Esophagus squamous epithelium (tissue), 5 donors: ENCODE measurements around the gene ZNF451. TPM values are rescaled to one million over a fixed set of nuclear protein-coding genes. Genes with fewer than 3 reads are reported as not detected.

Experiments
- DNase-seq: peaks from one replicate; lab custom pipeline; 2025; lab: John Stamatoyannopoulos, UW
- H3K27ac ChIP-seq, 4 donors: fragments of 200-600 bp; sonication (generic); one replicate each; pipeline ENCODE4 v1.5.1; 2016 to 2019; ENCODE audit warnings: mild to moderate bottlenecking in 1 of 4
- H3K27me3 ChIP-seq, 4 donors: fragments of 200-600 bp; sonication (generic); 1 replicate in 3 of 4; 2 replicates in 1 of 4; pipeline versions ENCODE4 v1.5.1 to v1.6.0; 2017 to 2021; ENCODE audit warnings: antibody characterized with exemption in 1 of 4
- H3K36me3 ChIP-seq, 3 donors: fragments of 200-600 bp; sonication (generic); one replicate each; pipeline ENCODE4 v1.5.1; 2016 to 2019
- H3K4me1 ChIP-seq, 3 donors: fragments of 200-600 bp; sonication (generic); one replicate each; pipeline ENCODE4 v1.5.1; 2017 to 2019
- H3K4me3 ChIP-seq, 4 donors: fragments of 200-600 bp; sonication (generic); 1 replicate in 3 of 4; 2 replicates in 1 of 4; pipeline ENCODE4 v1.5.1; 2016 to 2019; ENCODE audit warnings: mild to moderate bottlenecking in 2 of 4, moderate library complexity in 1 of 4
- H3K9me3 ChIP-seq, 3 donors: fragments of 200-600 bp; sonication (generic); one replicate each; pipeline ENCODE4 v1.5.1; 2016 to 2019
- POLR2A ChIP-seq, 4 donors: fragments of 450-650 bp; IDR thresholded peaks; one replicate each; pipeline ENCODE4 v1.6.1; 2017; ENCODE audit warnings: antibody characterized with exemption in 4 of 4, mild to moderate bottlenecking in 4 of 4, moderate library complexity in 3 of 4
- WGBS, 2 donors: methylation state at CpG; one replicate each; pipeline ENCODE4 v1.1.5; 2018; 5-methylcytosine and 5-hydroxymethylcytosine counted together
- intact Hi-C: fragments of 100-400 bp; cut with DNase I; formaldehyde crosslinking; loops from one replicate; pipeline ENCODE4 v1.15.0; 2022
- total RNA-seq, 4 donors: library from RNA; depleted of rRNA; stranded (reverse); fragments of >200 nt; gene quantifications; one replicate each; pipeline ENCODE4 v1.1.0, GENCODE V29; 2016
- TF ChIP-seq, protein P1 (sequence below), 6 experiments: fragments of 450-650 bp in 4 of 6; fragments of 200-600 bp in 2 of 6; sonication (generic) in 2 of 6; IDR thresholded peaks; one replicate each; pipeline ENCODE4 v1.5.1; 2016 to 2019; ENCODE audit warnings: antibody characterized with exemption in 6 of 6, mild to moderate bottlenecking in 4 of 6, moderate library complexity in 4 of 6
- donor health status: DM: yes; HTN: yes; CAD: no.

The ZNF451 gene
- total RNA-seq, 4 donors from 2014 or later: 21.5 to 52.5 (median 29.5) TPM

DNA sequence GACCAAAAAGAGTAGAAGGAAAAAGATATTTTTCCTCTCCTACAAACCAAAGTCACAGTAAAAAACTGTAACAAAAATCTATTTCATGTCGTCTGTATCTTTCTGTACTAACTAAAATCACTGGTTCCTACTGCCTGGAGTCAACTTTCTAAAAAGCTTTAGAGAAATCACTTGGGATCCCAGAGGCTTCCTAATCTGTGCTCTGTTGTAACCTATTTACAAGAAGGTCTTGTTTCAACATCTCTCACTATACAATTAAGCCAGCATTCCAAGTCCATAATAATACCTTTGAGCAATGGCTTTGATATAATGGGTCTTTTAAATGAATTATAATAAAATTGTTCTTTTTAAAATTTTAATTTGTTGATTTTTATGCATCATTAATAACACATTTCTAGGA is 111.7 kb downstream of the ZNF451 start:
- TF ChIP-seq, protein P1, sequence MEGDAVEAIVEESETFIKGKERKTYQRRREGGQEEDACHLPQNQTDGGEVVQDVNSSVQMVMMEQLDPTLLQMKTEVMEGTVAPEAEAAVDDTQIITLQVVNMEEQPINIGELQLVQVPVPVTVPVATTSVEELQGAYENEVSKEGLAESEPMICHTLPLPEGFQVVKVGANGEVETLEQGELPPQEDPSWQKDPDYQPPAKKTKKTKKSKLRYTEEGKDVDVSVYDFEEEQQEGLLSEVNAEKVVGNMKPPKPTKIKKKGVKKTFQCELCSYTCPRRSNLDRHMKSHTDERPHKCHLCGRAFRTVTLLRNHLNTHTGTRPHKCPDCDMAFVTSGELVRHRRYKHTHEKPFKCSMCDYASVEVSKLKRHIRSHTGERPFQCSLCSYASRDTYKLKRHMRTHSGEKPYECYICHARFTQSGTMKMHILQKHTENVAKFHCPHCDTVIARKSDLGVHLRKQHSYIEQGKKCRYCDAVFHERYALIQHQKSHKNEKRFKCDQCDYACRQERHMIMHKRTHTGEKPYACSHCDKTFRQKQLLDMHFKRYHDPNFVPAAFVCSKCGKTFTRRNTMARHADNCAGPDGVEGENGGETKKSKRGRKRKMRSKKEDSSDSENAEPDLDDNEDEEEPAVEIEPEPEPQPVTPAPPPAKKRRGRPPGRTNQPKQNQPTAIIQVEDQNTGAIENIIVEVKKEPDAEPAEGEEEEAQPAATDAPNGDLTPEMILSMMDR (IDR thresholded peaks at IDR 0.05): no peak
- Histone ChIP-seq H3K9me3 (no peaks in the 10 kb centered on the region), H3K36me3 (no peaks in the 10 kb centered on the region), H3K27ac (no peak overlapping the region), H3K4me3 (no peak overlapping the region), H3K27me3 (no peaks in the 10 kb centered on the region), H3K4me1 (peaks cover 0 to 9% (median 0%) of the 10 kb centered on the region in 3 donors)
- WGBS, 2 donors: 79 to 92% methylated on average over 1 of the region's 1 CpG
- intact Hi-C loops: no loop called here
- no peak for DNase-seq

DNA sequence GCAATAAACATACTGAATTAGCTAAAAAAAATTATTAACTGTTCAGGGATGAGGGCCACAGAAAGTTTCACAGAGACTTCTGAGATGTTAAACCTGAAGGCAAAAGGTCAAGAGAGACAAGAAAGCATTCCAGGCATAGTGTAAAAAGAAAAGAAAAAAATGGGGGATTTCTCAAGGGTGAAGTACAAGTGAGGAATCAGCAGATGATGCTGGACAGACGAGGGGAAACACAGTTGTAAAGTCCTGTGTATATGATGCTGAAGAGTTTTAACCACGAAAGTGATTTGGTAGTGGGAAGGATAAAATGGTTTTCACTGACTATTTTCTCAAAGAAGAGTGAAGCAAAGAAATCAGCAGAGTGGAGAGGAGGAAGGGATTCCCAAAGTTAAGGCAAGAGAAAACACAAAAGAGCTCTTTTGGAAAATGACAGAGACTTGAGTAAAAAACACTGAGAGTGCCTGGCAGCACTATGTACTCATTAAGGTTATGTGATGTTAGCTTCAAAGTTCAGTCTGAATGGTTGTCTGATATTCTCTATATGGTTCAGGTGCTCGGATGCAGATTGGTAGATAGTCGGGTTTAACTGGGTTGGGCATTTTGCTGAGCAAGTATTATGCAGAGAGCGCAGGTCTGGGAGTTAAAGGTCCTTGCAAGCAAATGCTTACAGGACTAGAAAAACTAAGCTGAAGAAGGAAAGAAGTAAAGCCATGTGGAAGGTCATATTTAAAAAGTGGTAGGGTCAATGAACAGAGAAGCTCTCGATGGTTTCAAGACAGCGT is 115.8 kb downstream of the ZNF451 start:
- H3K27ac ChIP-seq: no peak overlapping the region
- no peaks in the 10 kb centered on the region for H3K36me3 ChIP-seq
- H3K27me3 ChIP-seq: no peaks in the 10 kb centered on the region
- no peak for DNase-seq
- no peak overlapping the region for H3K4me3 ChIP-seq
- WGBS, 2 donors: 77 to 88% methylated on average over 7 of the region's 7 CpGs
- TF ChIP-seq, protein P1 (IDR thresholded peaks at IDR 0.05): no peak
- TF ChIP-seq POLR2A (IDR thresholded peaks at IDR 0.05): no peak
- H3K9me3 ChIP-seq: no peaks in the 10 kb centered on the region
- no peaks in the 10 kb centered on the region for H3K4me1 ChIP-seq
- intact Hi-C loops: no loop called here

DNA sequence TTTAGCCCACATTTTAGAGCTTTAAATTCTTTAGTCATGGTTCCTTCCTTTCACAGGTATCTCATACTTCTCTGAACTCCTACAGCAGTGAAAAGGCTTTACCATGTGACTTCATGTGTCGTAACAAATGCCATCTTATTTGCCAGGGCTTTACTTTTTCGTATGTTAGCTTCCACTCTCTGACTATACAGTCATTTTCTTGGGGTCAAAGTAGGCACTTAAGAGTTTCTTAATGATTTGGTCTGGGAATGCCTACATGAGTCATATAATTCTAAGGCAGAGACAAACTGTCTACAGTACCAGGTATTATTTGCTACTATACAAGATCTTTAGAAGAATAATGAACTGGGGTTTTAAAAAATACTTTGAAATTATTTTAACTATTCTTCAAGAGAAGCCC is 117.2 kb downstream of the ZNF451 start:
- no peak overlapping the region for H3K27ac ChIP-seq

DNA sequence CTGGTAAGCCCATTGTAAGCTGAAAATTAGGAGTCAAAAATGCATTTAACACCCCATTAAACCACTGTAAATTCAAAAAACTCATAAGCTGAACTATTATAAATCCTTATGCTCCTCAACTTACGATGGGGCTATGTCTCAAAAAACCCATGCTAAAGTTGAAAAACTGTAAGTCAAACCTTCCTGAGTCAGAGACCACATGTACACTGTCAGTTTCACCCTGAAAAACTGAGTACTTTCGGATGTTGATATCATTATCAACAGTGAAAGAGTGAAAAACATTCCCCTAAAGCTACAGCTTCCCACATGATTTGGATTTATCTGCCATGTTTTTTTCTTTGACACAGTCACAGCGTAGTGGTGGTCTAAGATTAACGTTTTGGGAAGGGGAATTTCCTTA is 117.9 kb downstream of the ZNF451 start:
- no peaks in the 10 kb centered on the region for H3K4me1 ChIP-seq
- H3K36me3 ChIP-seq: no peaks in the 10 kb centered on the region
- no peaks in the 10 kb centered on the region for H3K27me3 ChIP-seq
- TF ChIP-seq, protein P1 (IDR thresholded peaks at IDR 0.05): no peak
- no peak for TF ChIP-seq POLR2A (IDR thresholded peaks at IDR 0.05)
- H3K9me3 ChIP-seq: no peaks in the 10 kb centered on the region
- DNase-seq: no peak
- H3K4me3 ChIP-seq: no peak overlapping the region
- WGBS, 2 donors: 79 to 87% methylated on average over 4 of the region's 4 CpGs
- intact Hi-C loops: no loop called here
- no peak overlapping the region for H3K27ac ChIP-seq

More for the DNA sequence above, 117.2 kb downstream of the ZNF451 start:
- no peaks in the 10 kb centered on the region for H3K27me3 ChIP-seq
- intact Hi-C loops: no loop called here
- H3K4me3 ChIP-seq: no peak overlapping the region
- WGBS, 2 donors: 62 to 75% methylated on average over 2 of the region's 2 CpGs
- no peaks in the 10 kb centered on the region for H3K9me3 ChIP-seq
- H3K36me3 ChIP-seq: no peaks in the 10 kb centered on the region
- H3K4me1 ChIP-seq: no peaks in the 10 kb centered on the region
- DNase-seq: no peak
- TF ChIP-seq POLR2A (IDR thresholded peaks at IDR 0.05): no peak
- TF ChIP-seq, protein P1 (IDR thresholded peaks at IDR 0.05): no peak

DNA sequence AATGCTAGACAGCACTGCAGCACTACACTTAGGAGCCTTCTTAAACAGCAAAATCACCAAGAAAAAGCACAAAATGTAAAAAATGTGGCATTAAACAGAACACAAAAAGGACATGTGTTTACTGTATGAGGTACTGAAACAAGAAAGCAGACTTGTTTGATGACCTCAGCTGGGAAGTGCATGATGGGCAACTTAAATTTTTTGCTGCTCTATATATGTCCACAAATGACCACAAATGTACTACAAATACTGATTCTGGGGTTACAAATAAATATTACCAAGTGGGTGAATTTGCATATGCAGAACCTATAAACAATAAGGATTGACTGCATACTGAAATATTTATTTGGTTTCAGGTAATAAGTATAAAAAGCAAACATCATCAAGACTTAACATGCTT is 119.0 kb downstream of the ZNF451 start:
- no peaks in the 10 kb centered on the region for H3K36me3 ChIP-seq
- H3K4me1 ChIP-seq: no peaks in the 10 kb centered on the region
- DNase-seq: no peak
- H3K9me3 ChIP-seq: no peaks in the 10 kb centered on the region
- no peak overlapping the region for H3K27ac ChIP-seq
- no peaks in the 10 kb centered on the region for H3K27me3 ChIP-seq
- no peak overlapping the region for H3K4me3 ChIP-seq
- intact Hi-C loops: no loop called here
- TF ChIP-seq, protein P1 (IDR thresholded peaks at IDR 0.05): no peak
- no peak for TF ChIP-seq POLR2A (IDR thresholded peaks at IDR 0.05)
